Choroid plexus epithelial cell (primary cell): ENCODE measurements around the gene SAMD4A.

Source experiments
- DNase-seq: peaks from one replicate; pipeline ENCODE4 v3.0.0-alpha.2; 2010; ENCODE audit warnings: low read depth
- H3K4me3 ChIP-seq: 2 replicates; pipeline ENCODE4 v1.5.1; 2011; ENCODE audit warnings: low read depth, mild to moderate bottlenecking, control low read depth, low read length, moderate library complexity
- TF ChIP-seq, protein P1 (sequence below): conservative IDR thresholded peaks from 2 replicates; pipeline ENCODE4 v1.5.1; 2011; ENCODE audit warnings: low read depth, mild to moderate bottlenecking, control low read depth, inconsistent platforms, low read length, moderate library complexity

SAMD4A gene

DNA sequence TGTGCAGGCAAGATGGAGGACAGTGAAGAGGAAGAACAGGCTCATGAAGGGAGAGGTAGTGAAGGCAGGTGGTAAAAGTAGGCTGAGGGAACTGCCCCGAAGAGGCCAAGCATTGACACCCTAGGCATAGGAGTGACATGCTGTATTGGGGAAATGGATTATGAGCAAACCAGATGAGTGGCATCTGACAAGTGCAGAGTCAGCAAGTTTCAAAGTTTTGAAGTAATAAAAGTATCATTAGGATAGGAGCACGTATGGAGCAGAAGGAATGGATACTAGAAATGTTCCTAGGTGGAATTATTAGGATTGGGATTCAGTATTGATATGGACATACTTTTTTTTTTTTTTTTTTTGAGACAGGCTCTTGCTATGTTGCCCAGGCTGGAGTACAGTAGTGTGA lies 139.8 kb downstream of the SAMD4A start:
- DNase-seq = no peak
- TF ChIP-seq, protein P1, sequence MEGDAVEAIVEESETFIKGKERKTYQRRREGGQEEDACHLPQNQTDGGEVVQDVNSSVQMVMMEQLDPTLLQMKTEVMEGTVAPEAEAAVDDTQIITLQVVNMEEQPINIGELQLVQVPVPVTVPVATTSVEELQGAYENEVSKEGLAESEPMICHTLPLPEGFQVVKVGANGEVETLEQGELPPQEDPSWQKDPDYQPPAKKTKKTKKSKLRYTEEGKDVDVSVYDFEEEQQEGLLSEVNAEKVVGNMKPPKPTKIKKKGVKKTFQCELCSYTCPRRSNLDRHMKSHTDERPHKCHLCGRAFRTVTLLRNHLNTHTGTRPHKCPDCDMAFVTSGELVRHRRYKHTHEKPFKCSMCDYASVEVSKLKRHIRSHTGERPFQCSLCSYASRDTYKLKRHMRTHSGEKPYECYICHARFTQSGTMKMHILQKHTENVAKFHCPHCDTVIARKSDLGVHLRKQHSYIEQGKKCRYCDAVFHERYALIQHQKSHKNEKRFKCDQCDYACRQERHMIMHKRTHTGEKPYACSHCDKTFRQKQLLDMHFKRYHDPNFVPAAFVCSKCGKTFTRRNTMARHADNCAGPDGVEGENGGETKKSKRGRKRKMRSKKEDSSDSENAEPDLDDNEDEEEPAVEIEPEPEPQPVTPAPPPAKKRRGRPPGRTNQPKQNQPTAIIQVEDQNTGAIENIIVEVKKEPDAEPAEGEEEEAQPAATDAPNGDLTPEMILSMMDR = no peak
- H3K4me3 ChIP-seq = no peak overlapping the region

DNA sequence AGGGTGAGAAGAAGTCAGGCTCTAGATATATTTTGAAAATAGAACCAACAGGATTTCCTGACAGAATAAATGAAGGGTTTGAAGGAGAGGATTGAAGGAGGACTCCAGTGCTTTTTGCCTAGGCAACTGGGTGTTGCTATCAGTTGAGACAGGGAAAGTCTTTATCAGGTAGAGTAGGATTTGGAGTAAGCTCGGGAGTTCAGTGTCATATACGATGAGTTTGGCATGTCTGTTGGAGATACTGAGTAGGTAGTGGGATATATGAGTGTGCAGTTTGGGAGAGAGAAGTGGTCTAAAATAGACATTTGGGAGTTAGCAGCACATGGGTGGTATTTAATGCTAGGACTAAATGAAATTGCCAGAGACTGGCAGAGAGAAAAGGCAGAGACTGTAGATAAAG lies 141.2 kb downstream of the SAMD4A start:
- TF ChIP-seq, protein P1 = no peak
- DNase-seq = no peak
- no peak overlapping the region for H3K4me3 ChIP-seq

DNA sequence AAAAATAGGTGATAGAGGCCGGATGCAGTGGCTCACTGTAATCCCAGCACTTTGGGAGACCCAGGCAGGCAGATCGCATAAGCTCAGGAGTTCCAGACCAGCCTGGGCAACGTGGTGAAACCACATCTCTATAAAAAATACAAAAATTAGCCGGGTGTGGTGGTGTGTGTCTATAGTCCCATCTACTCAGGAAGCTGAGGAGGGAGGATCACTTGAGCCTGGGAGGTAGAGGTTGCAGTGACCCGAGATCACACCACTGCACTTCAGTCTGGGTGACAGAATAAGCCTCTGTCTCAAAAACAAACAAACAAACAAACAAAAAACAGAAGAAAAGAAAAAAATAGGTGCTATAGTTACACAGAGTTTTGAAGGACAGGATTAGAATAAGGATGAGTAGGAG lies 142.1 kb downstream of the SAMD4A start:
- no peak for DNase-seq
- no peak overlapping the region for H3K4me3 ChIP-seq
- TF ChIP-seq, protein P1 = no peak

- TF ChIP-seq, protein P1 = no peak
- DNase-seq = no peak
- H3K4me3 ChIP-seq = no peak overlapping the region
Measured at GRCh38 chr14:54709444-54709843, 142.5 kb downstream of the SAMD4A start.

DNA sequence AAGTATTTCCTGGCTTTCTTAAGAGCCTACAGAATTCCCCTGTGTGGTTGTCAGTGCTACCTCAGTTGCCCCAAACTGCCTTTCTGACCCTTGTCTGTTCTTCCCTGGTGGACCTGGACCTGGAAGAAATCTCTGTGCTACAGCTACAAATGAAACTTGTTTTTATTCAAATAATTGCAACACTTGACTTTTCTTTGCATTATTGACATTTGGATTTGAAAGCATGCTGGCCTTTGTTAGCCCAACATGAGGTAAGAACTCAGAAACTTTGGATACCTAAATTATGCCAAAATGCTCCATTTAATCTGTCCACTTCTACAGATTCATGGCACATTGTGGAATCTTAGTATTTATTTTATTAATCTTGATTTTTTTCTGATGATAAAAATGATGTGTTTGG lies 142.9 kb downstream of the SAMD4A start:
- no peak for DNase-seq
- no peak overlapping the region for H3K4me3 ChIP-seq
- TF ChIP-seq, protein P1 = no peak

GRCh38 chr14:54711312-54711711 lies 144.4 kb downstream of the SAMD4A start:
- TF ChIP-seq, protein P1 = no peak
- H3K4me3 ChIP-seq = no peak overlapping the region
- DNase-seq = no peak

- DNase-seq = no peak
- TF ChIP-seq, protein P1 = no peak
- no peak overlapping the region for H3K4me3 ChIP-seq
Measured at GRCh38 chr14:54711812-54712464, 145.0 kb downstream of the SAMD4A start.
